HG02970 (cell line): ENCODE measurements around the gene PCNX1.

ENCODE experiments used
- ATAC-seq: cut with Tn5 transposase; IDR thresholded peaks from one replicate; pipeline ENCODE4 v1.9.1; 2021; ENCODE audit warnings: mild to moderate bottlenecking, moderate library complexity, moderate number of reproducible peaks; ENCODE audit not compliant: unreplicated experiment, low FRiP score

PCNX1 gene

GRCh38 chr14:70887737-70888499 is 19.3 kb upstream of the PCNX1 start:
- no peak for ATAC-seq

GRCh38 chr14:70888681-70889175 is 18.5 kb upstream of the PCNX1 start:
- ATAC-seq, result no peak

- ATAC-seq, result no peak
Observed at GRCh38 chr14:70889555-70889954, 17.7 kb upstream of the PCNX1 start.

GRCh38 chr14:70890826-70891659 is 16.2 kb upstream of the PCNX1 start:
- no peak for ATAC-seq

GRCh38 chr14:70891737-70892136 is 15.5 kb upstream of the PCNX1 start:
- no peak for ATAC-seq

- ATAC-seq, result no peak
Observed at GRCh38 chr14:70893062-70893845, 14.0 kb upstream of the PCNX1 start.

GRCh38 chr14:70893858-70894291 is 13.4 kb upstream of the PCNX1 start:
- ATAC-seq, result no peak

- no peak for ATAC-seq
Observed at GRCh38 chr14:70894868-70895267, 12.4 kb upstream of the PCNX1 start.

GRCh38 chr14:70896317-70896716 is 10.9 kb upstream of the PCNX1 start:
- no peak for ATAC-seq

GRCh38 chr14:70896981-70897380 is 10.3 kb upstream of the PCNX1 start:
- ATAC-seq, result no peak

- ATAC-seq, result no peak
Observed at GRCh38 chr14:70897464-70897863, 9.8 kb upstream of the PCNX1 start.

- no peak for ATAC-seq
Observed at GRCh38 chr14:70898111-70898745, 9.0 kb upstream of the PCNX1 start.

- ATAC-seq, result no peak
Observed at GRCh38 chr14:70901269-70901668, 6.0 kb upstream of the PCNX1 start.

- no peak for ATAC-seq
Observed at GRCh38 chr14:70902184-70902583, 5.1 kb upstream of the PCNX1 start.

GRCh38 chr14:70904373-70904772 is 2.9 kb upstream of the PCNX1 start:
- no peak for ATAC-seq

- no peak for ATAC-seq
Observed at GRCh38 chr14:70905301-70905700, 2.0 kb upstream of the PCNX1 start.

GRCh38 chr14:70906793-70907175 is 475 bp upstream of the PCNX1 start:
- no peak for ATAC-seq

GRCh38 chr14:70907996-70908934 is 1.0 kb downstream of the PCNX1 start:
- peak; percentile 14 for ATAC-seq

- no peak for ATAC-seq
Observed at GRCh38 chr14:70908935-70909641, 1.8 kb downstream of the PCNX1 start.
